Rectal smooth muscle tissue (tissue), 1 donor: Measurements from ENCODE around the gene ANKRD33.
A peak's percentile ranks its signal among the peaks of the same experiment; 100 is the strongest.

Experiments used
- H3K27ac ChIP-seq: one replicate; pipeline ENCODE4 v1.7.0; 2013; ENCODE audit warnings: low read depth, low read length, inconsistent platforms
- H3K27me3 ChIP-seq: one replicate; pipeline ENCODE4 v1.7.0; 2013; ENCODE audit warnings: low read length; ENCODE audit not compliant: control insufficient read depth, insufficient read depth
- H3K36me3 ChIP-seq: one replicate; pipeline ENCODE4 v1.7.0; 2013; ENCODE audit warnings: low read length; ENCODE audit not compliant: control insufficient read depth, insufficient read depth
- H3K4me1 ChIP-seq: one replicate; pipeline ENCODE4 v1.7.0; 2013; ENCODE audit warnings: low read length; ENCODE audit not compliant: control insufficient read depth, insufficient read depth
- H3K4me3 ChIP-seq: one replicate; pipeline ENCODE4 v1.7.0; 2013; ENCODE audit warnings: low read length
- H3K9ac ChIP-seq: one replicate; pipeline ENCODE4 v1.7.0; 2013; ENCODE audit warnings: low read length

The ANKRD33 gene

GRCh38 chr12:51922762-51923505, 35.0 kb downstream of the ANKRD33 start:
- H3K4me1 ChIP-seq: no peaks in the 10 kb centered on the region
- no peaks in the 10 kb centered on the region for H3K27me3 ChIP-seq
- H3K27ac ChIP-seq: no peak overlapping the region
- no peak overlapping the region for H3K9ac ChIP-seq
- H3K4me3 ChIP-seq: peak overlapping the region; percentile 22
- H3K36me3 ChIP-seq: no peaks in the 10 kb centered on the region

- Histone ChIP-seq H3K36me3 (no peaks in the 10 kb centered on the region), H3K4me1 (no peaks in the 10 kb centered on the region), H3K27me3 (no peaks in the 10 kb centered on the region), H3K4me3 (peak overlapping the region; percentile 22), H3K27ac (no peak overlapping the region), H3K9ac (no peak overlapping the region)
Observed at GRCh38 chr12:51923506-51924365, 35.8 kb downstream of the ANKRD33 start.

- no peaks in the 10 kb centered on the region for H3K36me3 ChIP-seq
- no peaks in the 10 kb centered on the region for H3K27me3 ChIP-seq
- no peaks in the 10 kb centered on the region for H3K4me1 ChIP-seq
- no peak overlapping the region for H3K27ac ChIP-seq
- no peak overlapping the region for H3K4me3 ChIP-seq
- no peak overlapping the region for H3K9ac ChIP-seq
Observed at GRCh38 chr12:51924551-51925319, 36.8 kb downstream of the ANKRD33 start.

- Histone ChIP-seq H3K36me3 (no peaks in the 10 kb centered on the region), H3K27me3 (no peaks in the 10 kb centered on the region), H3K27ac (no peak overlapping the region), H3K9ac (no peak overlapping the region), H3K4me1 (no peaks in the 10 kb centered on the region), H3K4me3 (no peak overlapping the region)
Observed at GRCh38 chr12:51925346-51926063, 37.6 kb downstream of the ANKRD33 start.

GRCh38 chr12:51926064-51926632, 38.2 kb downstream of the ANKRD33 start:
- H3K9ac ChIP-seq: no peak overlapping the region
- H3K4me3 ChIP-seq: no peak overlapping the region
- no peaks in the 10 kb centered on the region for H3K27me3 ChIP-seq
- no peaks in the 10 kb centered on the region for H3K36me3 ChIP-seq
- H3K4me1 ChIP-seq: no peaks in the 10 kb centered on the region
- H3K27ac ChIP-seq: no peak overlapping the region

- Histone ChIP-seq H3K27me3 (no peaks in the 10 kb centered on the region), H3K9ac (no peak overlapping the region), H3K4me3 (no peak overlapping the region), H3K36me3 (no peaks in the 10 kb centered on the region), H3K4me1 (no peaks in the 10 kb centered on the region), H3K27ac (no peak overlapping the region)
Observed at GRCh38 chr12:51926718-51927117, 38.8 kb downstream of the ANKRD33 start.

DNA sequence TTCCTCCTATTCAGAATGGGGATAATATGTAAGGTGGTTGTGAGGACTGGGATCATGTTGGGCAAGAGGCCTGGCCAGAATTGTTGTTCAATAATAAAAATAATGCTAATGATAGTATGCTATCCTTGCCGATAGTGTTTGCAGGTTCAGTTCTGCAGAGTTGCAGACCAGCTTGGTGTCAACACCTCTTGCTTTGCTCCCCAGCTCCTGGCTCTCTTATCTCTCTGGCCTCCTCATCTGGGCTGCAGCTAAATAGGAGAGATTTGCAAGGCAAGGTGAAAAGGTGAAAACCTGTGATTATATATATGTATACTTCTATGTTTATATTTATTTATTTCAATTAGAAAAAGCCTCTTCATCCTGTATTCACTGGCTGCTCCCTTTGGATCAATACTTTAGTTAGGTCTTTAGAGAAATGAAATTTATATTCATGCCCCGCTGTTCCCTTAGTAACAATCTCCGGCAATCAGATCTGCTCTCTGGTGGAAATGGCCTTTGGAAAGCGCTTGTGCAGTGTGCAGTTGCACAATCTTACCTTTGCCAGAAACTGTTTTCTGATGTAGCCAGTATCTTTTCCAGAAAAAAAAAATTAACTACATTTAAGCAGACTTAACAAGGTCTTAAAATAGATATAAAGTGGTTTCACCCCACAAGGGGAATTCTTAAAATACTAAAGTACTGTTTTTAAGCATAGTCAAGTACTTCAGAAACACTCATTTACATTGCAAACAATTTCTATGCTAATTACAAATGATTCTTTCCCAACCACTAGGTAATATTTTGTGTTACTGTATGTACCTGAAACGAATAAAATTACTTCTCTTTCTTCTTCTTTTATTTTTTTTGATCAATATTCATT, 44.5 kb downstream of the ANKRD33 start:
- no peaks in the 10 kb centered on the region for H3K27me3 ChIP-seq
- no peak overlapping the region for H3K27ac ChIP-seq

GRCh38 chr12:51934080-51934479, 46.2 kb downstream of the ANKRD33 start:
- Histone ChIP-seq H3K9ac (no peak overlapping the region), H3K4me1 (no peaks in the 10 kb centered on the region), H3K27ac (no peak overlapping the region), H3K27me3 (no peaks in the 10 kb centered on the region), H3K4me3 (no peak overlapping the region), H3K36me3 (no peaks in the 10 kb centered on the region)

More for the DNA sequence above, 44.5 kb downstream of the ANKRD33 start:
- H3K9ac ChIP-seq: no peak overlapping the region
- no peak overlapping the region for H3K4me3 ChIP-seq
- no peaks in the 10 kb centered on the region for H3K4me1 ChIP-seq
- H3K36me3 ChIP-seq: no peaks in the 10 kb centered on the region

- Histone ChIP-seq H3K4me1 (peaks cover 3% of the 10 kb centered on the region), H3K4me3 (no peak overlapping the region), H3K27ac (no peak overlapping the region), H3K36me3 (no peaks in the 10 kb centered on the region), H3K27me3 (no peaks in the 10 kb centered on the region), H3K9ac (no peak overlapping the region)
Observed at GRCh38 chr12:51937926-51938325, 50.0 kb downstream of the ANKRD33 start.

- Histone ChIP-seq H3K4me1 (peaks cover 3% of the 10 kb centered on the region), H3K27ac (no peak overlapping the region), H3K36me3 (no peaks in the 10 kb centered on the region), H3K9ac (no peak overlapping the region), H3K4me3 (no peak overlapping the region), H3K27me3 (no peaks in the 10 kb centered on the region)
Observed at GRCh38 chr12:51938726-51939125, 50.8 kb downstream of the ANKRD33 start.

DNA sequence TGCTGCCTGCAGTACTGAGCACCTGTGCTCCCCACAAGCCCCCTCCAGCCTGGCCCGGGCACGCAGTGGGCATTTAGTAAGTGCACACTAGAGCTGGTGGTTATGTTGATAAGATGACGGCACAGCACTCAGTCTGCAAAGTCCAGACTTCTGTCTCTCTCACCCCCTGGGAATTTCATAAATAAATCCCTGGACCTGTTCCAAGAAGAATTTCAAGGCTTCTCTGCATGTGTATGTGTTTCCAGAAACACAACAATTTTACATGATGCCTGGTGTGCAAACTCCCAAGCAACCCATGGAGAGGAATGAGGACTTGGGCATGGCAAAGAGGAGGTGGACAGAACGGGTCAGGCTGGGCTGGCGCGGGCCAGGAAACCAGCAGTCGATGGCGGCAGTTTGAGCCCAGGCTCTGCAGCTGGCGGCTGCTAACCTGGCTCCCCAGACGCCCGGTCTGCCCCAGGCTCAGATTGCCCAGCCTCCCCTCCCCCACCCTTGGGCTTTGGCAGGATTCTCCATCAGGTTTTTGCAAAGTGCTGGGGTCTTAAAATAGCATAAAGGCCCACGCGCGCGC, 53.2 kb downstream of the ANKRD33 start:
- H3K27me3 ChIP-seq: no peaks in the 10 kb centered on the region
- no peaks in the 10 kb centered on the region for H3K36me3 ChIP-seq
- no peak overlapping the region for H3K9ac ChIP-seq
- H3K4me3 ChIP-seq: no peak overlapping the region
- H3K4me1 ChIP-seq: peaks cover 3% of the 10 kb centered on the region
- no peak overlapping the region for H3K27ac ChIP-seq
